DND-41 (cell line): ENCODE data around the gene DNAH17.

Experiments used
- ATAC-seq: fragments of 200-7000 bp; cut with Tn5 transposase; 3 replicates; pipeline ENCODE4 v1.9.1; 2021; ENCODE audit warnings: low read depth; ENCODE audit not compliant: insufficient read depth
- DNase-seq: peaks from one replicate; pipeline ENCODE4 v3.0.0-alpha.2; 2020
- H2AFZ ChIP-seq: 2 replicates; pipeline ENCODE4 v1.6.0; 2012; ENCODE audit warnings: low read depth, low read length
- H3K27ac ChIP-seq: 2 replicates; pipeline ENCODE4 v1.5.1; 2012; ENCODE audit warnings: low read length, inconsistent platforms
- H3K27me3 ChIP-seq: fragments of 200-600 bp; sonication (generic); 2 replicates; pipeline ENCODE4 v1.6.0; 2012; ENCODE audit warnings: low read length, mild to moderate bottlenecking, inconsistent platforms; ENCODE audit not compliant: insufficient read depth, poor library complexity
- H3K36me3 ChIP-seq: 2 replicates; pipeline ENCODE4 v1.5.1; 2012; ENCODE audit warnings: low read length, inconsistent platforms; ENCODE audit not compliant: insufficient read depth
- H3K4me1 ChIP-seq: 2 replicates; pipeline ENCODE4 v1.5.1; 2012; ENCODE audit warnings: mild to moderate bottlenecking, low read length; ENCODE audit not compliant: insufficient read depth
- H3K4me2 ChIP-seq: 2 replicates; pipeline ENCODE4 v1.6.0; 2012; ENCODE audit warnings: mild to moderate bottlenecking, moderate library complexity, low read length, inconsistent platforms; ENCODE audit not compliant: insufficient read depth
- H3K4me3 ChIP-seq, 2 experiments: fragments of 200-600 bp in 1 of 2; shearing (Covaris generic) in 1 of 2; 2 replicates each; pipeline ENCODE4 v1.5.1; 2012 to 2016; ENCODE audit warnings: inconsistent platforms in 2 of 2, low read length in 2 of 2, mild to moderate bottlenecking in 2 of 2, low read depth in 1 of 2, moderate library complexity in 1 of 2
- H3K79me2 ChIP-seq: 2 replicates; pipeline ENCODE4 v1.6.0; 2012; ENCODE audit warnings: low read length, inconsistent platforms; ENCODE audit not compliant: insufficient read depth
- H3K9ac ChIP-seq: 2 replicates; pipeline ENCODE4 v1.6.0; 2012; ENCODE audit warnings: low read depth, mild to moderate bottlenecking, inconsistent platforms, low read length, moderate library complexity
- H3K9me3 ChIP-seq: 2 replicates; pipeline ENCODE4 v1.5.1; 2012; ENCODE audit warnings: low read length, moderate library complexity, mild to moderate bottlenecking, inconsistent platforms; ENCODE audit not compliant: insufficient read depth, severe bottlenecking
- H4K20me1 ChIP-seq: 2 replicates; pipeline ENCODE4 v1.6.0; 2012; ENCODE audit warnings: low read length; ENCODE audit not compliant: insufficient read depth
- CTCF ChIP-seq: IDR thresholded peaks from 2 replicates; pipeline ENCODE4 v1.5.1; 2012; ENCODE audit warnings: borderline replicate concordance, low read length, moderate library complexity, mild to moderate bottlenecking; ENCODE audit not compliant: poor library complexity, severe bottlenecking; ENCODE audit errors: extremely low read depth
- EZH2 ChIP-seq: IDR thresholded peaks from 3 replicates; pipeline ENCODE4 v1.6.1; 2012; ENCODE audit warnings: borderline replicate concordance, low read depth, mild to moderate bottlenecking, moderate library complexity, low read length, inconsistent platforms; ENCODE audit not compliant: severe bottlenecking

Gene DNAH17

GRCh38 chr17:78577296-78577695 lies at the start of gene DNAH17:
Gene DNAH17 (minus strand): TSS chr17:78577396. CDS start chr17:78575057, 2,339 bp downstream.
- Histone ChIP-seq H3K4me2 (no peak within 1 kb of the TSS), H3K4me3 (no peak within 1 kb of the TSS), H3K9ac (no peak within 1 kb of the TSS), H4K20me1 (no peaks in the 10 kb centered on the region), H3K36me3 (no peaks in the 10 kb centered on the region), H2AFZ (no peak within 1 kb of the TSS), H3K27me3 (peaks cover 3% of the 10 kb centered on the region), H3K4me1 (no peaks in the 10 kb centered on the region), H3K27ac (no peak within 1 kb of the TSS), H3K79me2 (no peaks in the 10 kb centered on the region), H3K9me3 (no peaks in the 10 kb centered on the region)
- ATAC-seq (no peak), DNase-seq (no peak)
- TF ChIP-seq EZH2 (no peak), CTCF (no peak)

- Histone ChIP-seq H3K79me2 (no peaks in the 10 kb centered on the region), H3K9ac (no peak overlapping the region), H3K4me2 (no peak overlapping the region), H3K36me3 (no peaks in the 10 kb centered on the region), H3K27me3 (no peaks in the 10 kb centered on the region), H4K20me1 (no peaks in the 10 kb centered on the region), H3K27ac (no peak overlapping the region), H3K4me3 (no peak overlapping the region), H3K9me3 (no peaks in the 10 kb centered on the region), H2AFZ (no peak overlapping the region), H3K4me1 (no peaks in the 10 kb centered on the region)
- TF ChIP-seq EZH2 (no peak), CTCF (no peak)
- ATAC-seq, result no peak
- DNase-seq, result no peak
Measured at GRCh38 chr17:78624324-78625151, 47.3 kb upstream of the DNAH17 start.

- Histone ChIP-seq H3K27ac (no peak overlapping the region), H3K27me3 (no peaks in the 10 kb centered on the region), H3K4me2 (no peak overlapping the region), H3K9ac (no peak overlapping the region), H3K79me2 (no peaks in the 10 kb centered on the region), H3K36me3 (no peaks in the 10 kb centered on the region), H4K20me1 (no peaks in the 10 kb centered on the region), H2AFZ (no peak overlapping the region), H3K9me3 (no peaks in the 10 kb centered on the region), H3K4me3 (no peak overlapping the region), H3K4me1 (no peaks in the 10 kb centered on the region)
- no peak for TF ChIP-seq EZH2
- TF ChIP-seq CTCF, result no peak
- ATAC-seq, result no peak
- no peak for DNase-seq
Measured at GRCh38 chr17:78623541-78623940, 46.3 kb upstream of the DNAH17 start.
